CD14-positive monocyte (primary cell): Measurements from ENCODE around the gene SNCAIP. TPM values are rescaled to one million over a fixed set of nuclear protein-coding genes. Genes with fewer than 3 reads are reported as not detected.

ENCODE experiments used
- DNase-seq, 3 donors: peaks; one replicate each; pipeline ENCODE4 v3.0.0-alpha.2; 2011 to 2022
- H2AFZ ChIP-seq: 2 replicates; pipeline ENCODE4 v1.6.0; 2012; ENCODE audit warnings: mild to moderate bottlenecking, low read depth, low read length, inconsistent platforms; ENCODE audit not compliant: insufficient read depth, poor library complexity, severe bottlenecking
- H3K27ac ChIP-seq, 2 donors: 1 replicate in 1 of 2; 2 replicates in 1 of 2; pipeline ENCODE4 v1.5.1; 2012 to 2013; ENCODE audit warnings: low read length in 2 of 2, control low read depth in 1 of 2, inconsistent platforms in 1 of 2, low read depth in 1 of 2, mild to moderate bottlenecking in 1 of 2
- H3K27me3 ChIP-seq, 2 donors: one replicate each; pipeline versions ENCODE4 v1.6.0 to v1.6.1; 2011 to 2013; ENCODE audit warnings: low read length in 2 of 2; ENCODE audit not compliant: control insufficient read depth in 2 of 2, insufficient read depth in 2 of 2
- H3K36me3 ChIP-seq, 2 donors: replicated peaks in 1 of 2; 1 replicate in 1 of 2; 2 replicates in 1 of 2; pipeline versions ENCODE4 v1.5.1 to v1.6.1; 2012 to 2013; ENCODE audit warnings: low read length in 2 of 2, control low read depth in 1 of 2, inconsistent platforms in 1 of 2, mild to moderate bottlenecking in 1 of 2; ENCODE audit not compliant: insufficient read depth in 2 of 2, control insufficient read depth in 1 of 2
- H3K4me1 ChIP-seq, 2 donors: 1 replicate in 1 of 2; 2 replicates in 1 of 2; pipeline versions ENCODE4 v1.5.1 to v1.6.1; 2012 to 2013; ENCODE audit warnings: low read length in 2 of 2, control low read depth in 1 of 2, inconsistent platforms in 1 of 2, mild to moderate bottlenecking in 1 of 2, moderate library complexity in 1 of 2; ENCODE audit not compliant: insufficient read depth in 2 of 2, control insufficient read depth in 1 of 2
- H3K4me2 ChIP-seq: replicated peaks from 2 replicates; pipeline ENCODE3; 2012; ENCODE audit warnings: low read length, moderate library complexity, mild to moderate bottlenecking; ENCODE audit not compliant: poor library complexity, severe bottlenecking; ENCODE audit errors: extremely low read depth
- H3K4me3 ChIP-seq, 3 experiments: fragments of 200-600 bp in 1 of 3; sonication (generic) in 1 of 3; replicated peaks in 1 of 3; 1 replicate in 2 of 3; 2 replicates in 1 of 3; pipeline ENCODE4 v1.5.1; 2011 to 2013; ENCODE audit warnings: low read length in 3 of 3, mild to moderate bottlenecking in 3 of 3, control low read depth in 2 of 3, low read depth in 2 of 3, inconsistent platforms in 1 of 3, moderate library complexity in 1 of 3
- H3K79me2 ChIP-seq: 2 replicates; pipeline ENCODE4 v1.6.0; 2012; ENCODE audit warnings: mild to moderate bottlenecking, control low read depth, inconsistent platforms, low read length, moderate library complexity; ENCODE audit not compliant: insufficient read depth
- H3K9ac ChIP-seq: 2 replicates; pipeline ENCODE4 v1.6.0; 2017; ENCODE audit warnings: low read length, mild to moderate bottlenecking; ENCODE audit not compliant: insufficient read depth, poor library complexity, severe bottlenecking
- H3K9me3 ChIP-seq, 2 donors: replicated peaks in 1 of 2; 1 replicate in 1 of 2; 2 replicates in 1 of 2; pipeline versions ENCODE4 v1.5.1 to v1.6.1; 2012 to 2013; ENCODE audit warnings: low read length in 2 of 2, control low read depth in 1 of 2; ENCODE audit not compliant: control insufficient read depth in 1 of 2, insufficient read depth in 1 of 2
- H4K20me1 ChIP-seq: 2 replicates; pipeline ENCODE4 v1.6.0; 2012; ENCODE audit warnings: mild to moderate bottlenecking, low read length, control low read depth, moderate library complexity; ENCODE audit not compliant: insufficient read depth
- H3K27ac Mint-ChIP-seq, 7 donors: one replicate each; pipeline ENCODE4 v1.8.0; 2020; ENCODE audit warnings: mild to moderate bottlenecking in 7 of 7, mixed read lengths in 7 of 7, moderate library complexity in 6 of 7, inconsistent platforms in 2 of 7
- H3K27me3 Mint-ChIP-seq, 3 donors: one replicate each; pipeline ENCODE4 v1.8.0; 2021 to 2022; ENCODE audit warnings: low read depth in 3 of 3, mild to moderate bottlenecking in 3 of 3, mixed read lengths in 3 of 3, moderate library complexity in 3 of 3, inconsistent platforms in 1 of 3
- H3K36me3 Mint-ChIP-seq, 2 donors: one replicate each; pipeline ENCODE4 v1.8.0; 2020; ENCODE audit warnings: mixed read lengths in 2 of 2, inconsistent platforms in 1 of 2, mild to moderate bottlenecking in 1 of 2
- H3K4me1 Mint-ChIP-seq: one replicate; pipeline ENCODE4 v1.8.0; 2020; ENCODE audit warnings: mild to moderate bottlenecking, mixed read lengths
- H3K4me3 Mint-ChIP-seq, 2 donors: one replicate each; pipeline ENCODE4 v1.8.0; 2020; ENCODE audit warnings: mild to moderate bottlenecking in 2 of 2, mixed read lengths in 2 of 2, moderate library complexity in 1 of 2
- H3K9me3 Mint-ChIP-seq, 7 donors: one replicate each; pipeline ENCODE4 v1.8.0; 2020 to 2022; ENCODE audit warnings: mixed read lengths in 7 of 7, mild to moderate bottlenecking in 6 of 7, moderate library complexity in 6 of 7, inconsistent platforms in 2 of 7
- WGBS: methylation state at CpG from one replicate; pipeline ENCODE4 v1.1.5; 2013; ENCODE audit warnings: missing lambda C conversion rate; ENCODE audit not compliant: insufficient coverage; 5-methylcytosine and 5-hydroxymethylcytosine counted together
- intact Hi-C, 2 donors: fragments of 100-400 bp; cut with micrococcal nuclease; formaldehyde crosslinking; loops; one replicate each; pipeline versions ENCODE4 v1.15.0 to v1.15.1; 2023
- polyA plus RNA-seq, 3 donors: library from polyadenylated mRNA; depleted of rRNA in 1 of 3; unstranded in 2 of 3; stranded (reverse) in 1 of 3; fragments of 300-500 nt in 2 of 3; fragments of >200 nt in 1 of 3; fragmentation: Illumina TruSeq in 2 of 3; gene quantifications; 1 replicate in 2 of 3; 2 replicates in 1 of 3; pipeline ENCODE4 v1.2.3, GENCODE V29; 2012 to 2021
- TF ChIP-seq, protein P1 (sequence below): fragments of 200-600 bp; IDR thresholded peaks from one replicate; pipeline ENCODE4 v1.8.0; 2022; ENCODE audit warnings: antibody characterized with exemption, mild to moderate bottlenecking

SNCAIP gene
- polyA plus RNA-seq, 3 donors = not detected

DNA sequence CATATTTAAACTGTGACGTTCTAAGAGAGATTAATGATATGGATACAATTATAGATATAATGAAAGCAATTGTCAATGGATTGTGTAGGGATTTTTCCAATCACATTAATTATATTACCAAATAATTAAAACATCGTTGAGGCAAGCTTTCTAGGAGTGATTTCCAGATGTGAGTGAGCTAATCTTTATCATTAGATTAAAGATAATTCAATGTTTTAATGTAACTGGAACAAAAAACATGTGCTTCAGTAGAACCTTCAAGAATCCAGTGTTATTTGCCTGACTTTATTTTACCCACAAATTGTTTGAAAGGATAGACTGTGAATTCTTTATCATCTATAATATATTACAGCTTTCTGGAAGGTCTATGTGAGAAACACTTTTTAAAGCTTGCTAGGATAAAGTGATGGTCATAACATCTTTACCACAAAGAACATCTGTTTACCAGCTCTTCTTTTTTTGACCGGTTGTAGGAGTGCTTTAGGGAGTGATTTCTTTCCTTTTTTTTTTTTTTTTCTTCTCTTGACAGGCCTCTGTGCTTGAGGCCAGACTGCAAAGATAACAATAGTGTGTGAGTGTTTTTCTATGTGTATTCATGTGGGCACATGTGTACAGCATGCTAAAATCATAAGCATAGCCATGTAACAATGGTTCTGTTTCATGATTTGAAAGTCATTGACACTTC is 35.0 kb downstream of the SNCAIP start:
- H3K36me3 Mint-ChIP-seq = no peaks in the 10 kb centered on the region
- no peak overlapping the region for H3K27ac ChIP-seq
- no peak overlapping the region for H2AFZ ChIP-seq
- no peak overlapping the region for H3K4me3 Mint-ChIP-seq
- no CpG with 5 or more reads among the region's 3 CpGs for WGBS
- H3K27ac Mint-ChIP-seq = no peak overlapping the region
- peaks cover 0 to 2% (median 0%) of the 10 kb centered on the region in 7 donors for H3K9me3 Mint-ChIP-seq
- TF ChIP-seq, protein P1, sequence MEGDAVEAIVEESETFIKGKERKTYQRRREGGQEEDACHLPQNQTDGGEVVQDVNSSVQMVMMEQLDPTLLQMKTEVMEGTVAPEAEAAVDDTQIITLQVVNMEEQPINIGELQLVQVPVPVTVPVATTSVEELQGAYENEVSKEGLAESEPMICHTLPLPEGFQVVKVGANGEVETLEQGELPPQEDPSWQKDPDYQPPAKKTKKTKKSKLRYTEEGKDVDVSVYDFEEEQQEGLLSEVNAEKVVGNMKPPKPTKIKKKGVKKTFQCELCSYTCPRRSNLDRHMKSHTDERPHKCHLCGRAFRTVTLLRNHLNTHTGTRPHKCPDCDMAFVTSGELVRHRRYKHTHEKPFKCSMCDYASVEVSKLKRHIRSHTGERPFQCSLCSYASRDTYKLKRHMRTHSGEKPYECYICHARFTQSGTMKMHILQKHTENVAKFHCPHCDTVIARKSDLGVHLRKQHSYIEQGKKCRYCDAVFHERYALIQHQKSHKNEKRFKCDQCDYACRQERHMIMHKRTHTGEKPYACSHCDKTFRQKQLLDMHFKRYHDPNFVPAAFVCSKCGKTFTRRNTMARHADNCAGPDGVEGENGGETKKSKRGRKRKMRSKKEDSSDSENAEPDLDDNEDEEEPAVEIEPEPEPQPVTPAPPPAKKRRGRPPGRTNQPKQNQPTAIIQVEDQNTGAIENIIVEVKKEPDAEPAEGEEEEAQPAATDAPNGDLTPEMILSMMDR = no peak
- peaks cover 0 to 2% (median 0%) of the 10 kb centered on the region in 3 donors for H3K27me3 Mint-ChIP-seq
- H3K9me3 ChIP-seq = no peaks in the 10 kb centered on the region
- H3K79me2 ChIP-seq = no peaks in the 10 kb centered on the region
- H3K9ac ChIP-seq = no peak overlapping the region
- DNase-seq = no peak
- no peaks in the 10 kb centered on the region for H3K4me1 ChIP-seq
- H3K36me3 ChIP-seq = no peaks in the 10 kb centered on the region
- no peaks in the 10 kb centered on the region for H4K20me1 ChIP-seq
- no peaks in the 10 kb centered on the region for H3K4me1 Mint-ChIP-seq
- no peak overlapping the region for H3K4me2 ChIP-seq
- intact Hi-C loops = no loop called here
- no peak overlapping the region for H3K4me3 ChIP-seq
- H3K27me3 ChIP-seq = no peaks in the 10 kb centered on the region

DNA sequence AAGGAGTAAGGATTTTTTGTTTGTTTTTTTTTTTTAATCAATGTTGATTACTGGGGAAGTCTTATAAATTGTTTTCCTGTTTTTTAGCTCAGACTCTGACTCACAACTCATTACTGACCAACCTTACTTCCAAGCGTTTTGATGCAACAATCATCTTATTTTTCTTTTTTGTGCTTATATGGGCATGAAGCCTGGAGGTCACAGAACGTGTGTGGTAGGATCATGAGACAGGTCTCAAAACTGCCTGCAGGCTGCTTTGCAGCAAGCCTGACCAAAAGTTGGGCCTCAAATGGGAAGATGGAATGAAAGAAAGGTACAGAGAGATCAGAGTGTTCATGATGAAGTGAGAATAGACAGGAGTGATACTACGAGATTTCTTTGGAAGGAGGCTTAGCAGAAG is 38.5 kb downstream of the SNCAIP start:
- H3K79me2 ChIP-seq = no peaks in the 10 kb centered on the region
- intact Hi-C loops = no loop called here
- H3K9me3 ChIP-seq = no peaks in the 10 kb centered on the region
- no peak overlapping the region for H2AFZ ChIP-seq
- no peaks in the 10 kb centered on the region for H3K4me1 Mint-ChIP-seq
- H3K4me1 ChIP-seq = no peaks in the 10 kb centered on the region
- no peak overlapping the region for H3K4me2 ChIP-seq
- no peak overlapping the region for H3K9ac ChIP-seq
- H3K36me3 Mint-ChIP-seq = no peaks in the 10 kb centered on the region
- peaks cover 0 to 3% (median 0%) of the 10 kb centered on the region in 7 donors for H3K9me3 Mint-ChIP-seq
- no peak for DNase-seq
- no peak overlapping the region for H3K4me3 Mint-ChIP-seq
- 85% methylated on average over 2 of the region's 3 CpGs for WGBS
- no peak overlapping the region for H3K27ac ChIP-seq
- H3K36me3 ChIP-seq = no peaks in the 10 kb centered on the region
- no peaks in the 10 kb centered on the region for H3K27me3 ChIP-seq
- TF ChIP-seq, protein P1 = no peak
- H3K27me3 Mint-ChIP-seq = peaks cover 0 to 2% (median 0%) of the 10 kb centered on the region in 3 donors
- no peak overlapping the region for H3K4me3 ChIP-seq
- no peak overlapping the region for H3K27ac Mint-ChIP-seq
- H4K20me1 ChIP-seq = no peaks in the 10 kb centered on the region
